Mucosa of rectum (tissue), 2 donors: ENCODE results near the gene SNCG.

Source experiments
- H3K27ac ChIP-seq, 2 donors: one replicate each; pipeline ENCODE4 v1.7.0; 2013; ENCODE audit warnings: inconsistent platforms in 2 of 2, low read depth in 2 of 2, low read length in 2 of 2
- H3K27me3 ChIP-seq, 2 donors: one replicate each; pipeline ENCODE4 v1.7.0; 2013; ENCODE audit warnings: low read length in 2 of 2; ENCODE audit not compliant: control insufficient read depth in 2 of 2, insufficient read depth in 2 of 2
- H3K36me3 ChIP-seq, 2 donors: one replicate each; pipeline ENCODE4 v1.7.0; 2013; ENCODE audit warnings: low read length in 2 of 2; ENCODE audit not compliant: control insufficient read depth in 2 of 2, insufficient read depth in 2 of 2
- H3K4me1 ChIP-seq, 2 donors: one replicate each; pipeline ENCODE4 v1.7.0; 2013; ENCODE audit warnings: low read length in 2 of 2, mild to moderate bottlenecking in 1 of 2; ENCODE audit not compliant: control insufficient read depth in 2 of 2, insufficient read depth in 2 of 2
- H3K4me3 ChIP-seq, 2 donors: one replicate each; pipeline ENCODE4 v1.7.0; 2013; ENCODE audit warnings: low read length in 2 of 2
- H3K9ac ChIP-seq, 2 donors: one replicate each; pipeline ENCODE4 v1.7.0; 2013; ENCODE audit warnings: low read length in 2 of 2, low read depth in 1 of 2, mild to moderate bottlenecking in 1 of 2
- H3K9me3 ChIP-seq, 2 donors: one replicate each; pipeline ENCODE4 v1.7.0; 2013; ENCODE audit warnings: low read length in 2 of 2; ENCODE audit not compliant: control insufficient read depth in 2 of 2
- donor health status: healthy.
- donor health status: Normal muscosa, but diverticular disease.

The SNCG gene

DNA sequence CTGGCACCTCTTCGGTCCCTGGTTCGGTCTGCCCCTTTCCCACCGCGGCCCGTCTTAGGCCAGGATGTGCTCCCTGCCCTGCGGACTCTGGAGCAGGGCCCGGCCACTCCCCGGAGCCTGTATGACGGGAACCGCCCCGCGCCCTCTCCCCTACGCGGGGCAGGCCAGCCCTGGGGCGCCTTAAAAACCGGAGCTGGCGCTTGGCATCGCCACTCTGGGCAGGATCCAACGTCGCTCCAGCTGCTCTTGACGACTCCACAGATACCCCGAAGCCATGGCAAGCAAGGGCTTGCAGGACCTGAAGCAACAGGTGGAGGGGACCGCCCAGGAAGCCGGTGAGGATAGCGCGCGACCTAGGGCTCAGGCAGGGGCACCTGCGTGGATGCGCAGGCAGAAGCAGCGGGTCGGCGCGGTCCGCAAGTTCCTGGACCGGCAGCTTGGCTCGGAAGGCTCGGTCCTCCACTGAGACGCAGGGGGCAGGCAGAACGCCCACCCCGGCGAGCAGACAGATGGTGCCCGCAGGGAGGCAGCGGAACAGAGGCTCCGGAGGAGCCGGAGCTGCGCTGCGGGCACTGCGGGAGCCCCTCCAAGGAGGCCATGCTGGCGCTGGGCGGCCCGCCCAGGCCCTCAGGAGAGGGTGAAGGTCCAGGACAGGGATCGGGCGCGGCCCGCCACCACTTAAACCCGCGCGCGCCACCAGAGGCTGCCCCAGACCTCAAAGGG is 10.0 kb downstream of the SNCG start, which contains the start of gene ADIRF:
TSS of gene ADIRF (plus strand) at position 212 of the 723 bp plus-strand sequence. CDS start at position 275, 63 bp downstream.
- Histone ChIP-seq H3K9ac (peak within 1 kb of the TSS; percentile 76 to 92), H3K4me3 (peak within 1 kb of the TSS; percentile 74 to 76), H3K27ac (peak within 1 kb of the TSS; percentile 62 to 89), H3K9me3 (no peaks in the 10 kb centered on the region), H3K4me1 (peaks cover 42 to 52% of the 10 kb centered on the region in 2 donors), H3K36me3 (no peaks in the 10 kb centered on the region), H3K27me3 (no peaks in the 10 kb centered on the region)

DNA sequence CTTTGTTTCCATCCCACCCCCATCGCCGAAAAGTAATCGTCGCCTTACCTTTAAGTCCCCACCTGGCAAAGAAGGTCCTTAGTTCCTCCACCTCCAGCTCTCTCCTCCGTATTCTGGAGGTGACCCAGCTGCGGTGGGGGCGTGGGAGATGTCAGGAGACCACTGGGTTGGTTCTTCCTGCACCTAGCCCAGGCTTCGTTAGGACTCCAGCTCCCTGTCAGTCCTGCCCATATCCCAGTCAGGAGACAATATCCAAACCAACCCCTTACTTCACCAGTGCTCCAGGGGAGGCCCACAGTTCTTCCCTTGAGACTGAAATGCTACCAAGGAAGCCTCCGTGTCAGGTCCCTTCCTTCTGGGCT is 10.6 kb downstream of the SNCG start:
- Histone ChIP-seq H3K27me3 (no peaks in the 10 kb centered on the region), H3K9me3 (no peaks in the 10 kb centered on the region), H3K9ac (peak overlapping the region; percentile 76 to 92), H3K27ac (peak overlapping the region; percentile 62 to 89), H3K36me3 (no peaks in the 10 kb centered on the region), H3K4me3 (peak overlapping the region; percentile 74 to 76), H3K4me1 (peaks cover 42 to 52% of the 10 kb centered on the region in 2 donors)

DNA sequence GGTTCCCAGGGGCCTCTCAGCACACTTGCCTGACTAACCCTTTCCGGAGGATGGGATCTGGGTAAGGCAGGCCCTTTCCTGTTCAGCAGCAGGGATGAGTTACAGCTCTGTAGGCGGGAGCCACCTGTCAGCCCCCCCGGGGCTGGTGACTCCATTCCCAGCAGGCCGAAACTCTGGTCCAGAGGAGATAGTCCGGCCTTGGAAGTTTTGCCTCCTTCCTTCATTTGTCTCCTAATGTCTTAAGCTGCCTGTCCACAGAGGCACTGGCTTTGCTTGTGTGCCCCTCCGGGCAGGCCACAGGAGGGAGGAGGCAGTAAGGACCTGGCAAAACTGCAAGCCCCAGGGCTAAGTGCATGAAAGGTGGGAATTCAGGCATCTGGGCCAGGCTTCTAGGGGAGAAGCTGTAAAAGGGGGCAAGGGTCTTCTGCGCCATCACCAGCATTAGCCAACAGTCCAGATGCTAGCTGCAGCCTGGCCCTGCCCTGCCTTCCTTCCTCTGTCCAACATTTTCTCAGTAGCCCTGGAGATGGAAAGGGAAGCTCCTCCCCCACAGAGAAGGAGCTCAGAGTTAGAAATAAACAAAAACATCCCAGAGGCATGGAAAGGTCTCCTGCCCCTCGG is 11.1 kb downstream of the SNCG start:
- Histone ChIP-seq H3K9ac (peak overlapping the region; percentile 76 to 92), H3K4me3 (peak overlapping the region; percentile 74 to 76), H3K36me3 (no peaks in the 10 kb centered on the region), H3K27me3 (no peaks in the 10 kb centered on the region), H3K4me1 (peaks cover 42 to 52% of the 10 kb centered on the region in 2 donors), H3K9me3 (no peaks in the 10 kb centered on the region), H3K27ac (peak overlapping the region; percentile 87 to 89)

DNA sequence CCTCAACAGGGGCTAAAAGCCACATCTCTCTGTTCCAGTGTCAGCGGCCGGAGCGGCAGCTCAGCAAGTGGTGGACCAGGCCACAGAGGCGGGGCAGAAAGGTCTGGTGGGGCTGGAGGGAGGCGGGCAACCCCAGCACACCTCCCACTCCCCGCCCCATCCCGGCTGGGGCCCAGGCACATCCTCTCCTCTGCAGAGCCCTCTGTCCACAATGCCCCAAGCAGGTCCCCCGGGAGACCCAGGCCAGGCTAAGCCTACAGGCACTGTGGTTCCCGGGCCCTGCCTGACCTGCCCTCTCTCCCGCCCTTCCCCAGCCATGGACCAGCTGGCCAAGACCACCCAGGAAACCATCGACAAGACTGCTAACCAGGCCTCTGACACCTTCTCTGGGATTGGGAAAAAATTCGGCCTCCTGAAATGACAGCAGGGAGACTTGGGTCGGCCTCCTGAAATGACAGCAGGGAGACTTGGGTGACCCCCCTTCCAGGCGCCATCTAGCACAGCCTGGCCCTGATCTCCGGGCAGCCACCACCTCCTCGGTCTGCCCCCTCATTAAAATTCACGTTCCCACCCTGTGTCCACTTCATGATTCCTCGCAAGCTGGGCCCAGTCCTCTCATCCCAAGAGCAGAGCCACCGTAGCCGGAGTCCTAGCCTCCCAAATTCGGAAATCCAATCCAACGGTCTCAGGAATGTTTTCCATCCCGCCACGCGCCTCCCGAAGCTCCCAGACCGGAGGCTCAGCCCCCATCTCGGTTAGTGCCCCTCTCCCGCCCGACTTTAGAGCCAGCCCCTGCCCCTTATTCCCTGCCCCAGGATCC is 12.0 kb downstream of the SNCG start:
- Histone ChIP-seq H3K9ac (peak overlapping the region; percentile 76 to 92), H3K4me1 (peaks cover 42 to 52% of the 10 kb centered on the region in 2 donors), H3K36me3 (no peaks in the 10 kb centered on the region), H3K9me3 (no peaks in the 10 kb centered on the region), H3K27ac (peak overlapping the region; percentile 87 to 89), H3K27me3 (no peaks in the 10 kb centered on the region), H3K4me3 (peak overlapping the region; percentile 74 to 76)

DNA sequence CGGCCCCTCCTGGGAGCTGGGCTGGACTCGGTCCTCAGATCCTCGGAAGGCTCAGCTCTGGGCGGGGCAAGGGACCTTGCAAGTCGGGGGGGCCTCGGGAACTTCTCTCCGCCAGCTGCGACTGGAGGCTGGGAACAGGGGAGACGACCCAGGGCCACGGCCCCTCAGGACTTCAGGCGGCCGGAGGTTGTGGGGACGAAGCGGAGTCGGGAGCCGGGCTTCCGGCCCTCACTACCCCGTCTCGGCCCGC is 12.5 kb downstream of the SNCG start:
- H3K27ac ChIP-seq: peak overlapping the region; percentile 87 to 89
- H3K36me3 ChIP-seq: no peaks in the 10 kb centered on the region
- H3K4me3 ChIP-seq: peak overlapping the region; percentile 73 to 76
- no peaks in the 10 kb centered on the region for H3K9me3 ChIP-seq
- peaks cover 42 to 52% of the 10 kb centered on the region in 2 donors for H3K4me1 ChIP-seq
- peak overlapping the region; percentile 76 to 92 for H3K9ac ChIP-seq
- H3K27me3 ChIP-seq: no peaks in the 10 kb centered on the region

DNA sequence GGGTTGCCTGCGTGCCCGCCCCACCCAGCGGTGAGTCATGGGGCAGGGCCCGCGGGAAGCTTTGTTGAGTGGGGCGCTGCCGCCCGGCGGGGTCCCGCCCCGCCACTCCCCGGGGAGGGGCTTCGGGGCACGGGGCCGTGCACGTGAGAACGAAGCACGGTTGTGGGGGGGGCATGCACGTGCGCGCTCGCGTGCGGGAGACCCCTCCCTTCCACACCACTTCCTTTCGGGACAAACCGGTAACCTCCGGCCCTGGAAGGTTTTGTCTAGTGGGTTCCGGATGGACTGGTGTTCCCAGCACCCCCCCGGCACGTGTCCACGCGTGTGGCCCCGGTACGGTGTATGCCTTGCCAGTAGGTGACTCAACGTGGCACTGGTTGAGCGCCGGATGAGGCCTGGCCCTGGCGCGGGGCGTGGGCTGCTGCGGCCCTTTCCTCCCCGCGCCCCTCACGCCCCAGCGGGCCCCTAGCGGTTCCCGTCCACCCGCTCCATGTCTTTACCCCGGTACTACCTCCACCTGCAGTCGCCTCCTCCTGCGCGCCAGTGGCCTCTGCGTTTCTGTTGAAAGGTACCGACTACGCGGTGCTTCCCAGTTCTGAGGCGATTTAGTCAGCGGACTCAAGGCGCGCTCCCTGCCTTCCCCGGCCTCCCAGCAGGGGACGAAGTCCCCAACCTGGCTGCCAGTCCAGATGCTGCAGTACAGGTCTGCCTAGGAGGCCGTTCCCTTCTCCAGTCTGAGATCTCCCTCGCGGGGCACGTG is 13.0 kb downstream of the SNCG start:
- Histone ChIP-seq H3K36me3 (no peaks in the 10 kb centered on the region), H3K9me3 (no peaks in the 10 kb centered on the region), H3K4me3 (peak overlapping the region; percentile 73 to 76), H3K27me3 (no peaks in the 10 kb centered on the region), H3K4me1 (peaks cover 42 to 52% of the 10 kb centered on the region in 2 donors), H3K27ac (peak overlapping the region; percentile 87 to 89), H3K9ac (peak overlapping the region; percentile 76 to 92)

DNA sequence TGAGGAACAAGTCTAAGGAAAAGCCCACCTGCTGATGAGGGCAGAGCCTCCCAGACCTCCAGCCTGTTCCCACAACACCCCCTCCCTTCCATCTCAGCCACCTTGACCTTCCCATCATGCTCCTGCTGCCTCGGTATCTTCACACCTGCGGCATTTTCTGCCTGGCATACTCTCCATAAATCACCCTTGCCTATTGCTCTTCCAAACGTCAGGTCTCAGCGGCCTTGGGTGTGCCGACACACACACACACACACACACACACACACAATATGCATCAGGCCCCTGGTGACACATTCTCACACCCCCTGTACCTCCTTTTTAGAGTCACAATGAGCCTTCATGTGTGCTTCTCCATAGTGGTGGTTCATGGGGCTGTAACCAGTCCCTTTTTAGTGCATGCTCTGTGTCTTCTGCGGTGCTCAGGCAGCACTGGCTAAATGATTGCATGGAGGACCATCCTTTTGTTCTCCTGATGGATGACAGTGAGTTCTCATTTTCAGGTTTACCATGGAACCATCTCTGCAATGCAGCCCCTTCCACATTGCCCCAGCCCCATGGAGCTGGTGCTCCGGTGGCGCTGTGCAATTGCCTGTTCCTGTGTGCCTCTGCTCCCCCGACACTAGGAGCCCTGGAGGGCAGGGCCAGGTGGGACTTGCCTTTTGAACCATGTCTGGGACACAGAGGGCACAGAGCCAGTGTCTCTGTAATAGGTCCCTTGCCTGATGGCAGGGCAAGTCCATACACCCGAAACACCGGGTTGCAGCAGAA is 14.4 kb downstream of the SNCG start:
- Histone ChIP-seq H3K9me3 (no peaks in the 10 kb centered on the region), H3K4me3 (no peak overlapping the region), H3K9ac (no peak overlapping the region), H3K27me3 (no peaks in the 10 kb centered on the region), H3K4me1 (peaks cover 31 to 39% of the 10 kb centered on the region in 2 donors), H3K27ac (no peak overlapping the region), H3K36me3 (no peaks in the 10 kb centered on the region)

DNA sequence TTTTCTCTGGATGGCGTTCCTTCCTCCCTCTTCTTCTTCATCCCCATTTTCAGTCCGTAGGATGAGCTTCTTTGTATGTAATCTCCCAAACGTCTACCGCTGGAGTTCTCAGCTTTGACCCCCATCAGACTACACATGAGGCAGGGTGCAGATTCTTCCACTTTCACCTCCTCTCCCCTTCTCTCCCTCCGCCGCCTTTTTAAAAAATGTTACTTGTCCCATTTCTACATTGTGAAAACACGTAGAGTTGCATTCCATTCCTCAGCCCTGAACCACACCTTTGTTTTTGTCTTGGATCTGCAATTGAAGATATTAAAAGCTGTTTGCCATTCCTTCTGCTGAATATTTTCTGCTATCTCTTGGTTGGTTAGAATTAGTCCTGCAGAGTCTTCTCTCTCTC is 16.1 kb downstream of the SNCG start:
- Histone ChIP-seq H3K4me3 (no peak overlapping the region), H3K27me3 (no peaks in the 10 kb centered on the region), H3K4me1 (peaks cover 18 to 26% of the 10 kb centered on the region in 2 donors), H3K36me3 (no peaks in the 10 kb centered on the region), H3K27ac (no peak overlapping the region), H3K9ac (no peak overlapping the region), H3K9me3 (no peaks in the 10 kb centered on the region)

DNA sequence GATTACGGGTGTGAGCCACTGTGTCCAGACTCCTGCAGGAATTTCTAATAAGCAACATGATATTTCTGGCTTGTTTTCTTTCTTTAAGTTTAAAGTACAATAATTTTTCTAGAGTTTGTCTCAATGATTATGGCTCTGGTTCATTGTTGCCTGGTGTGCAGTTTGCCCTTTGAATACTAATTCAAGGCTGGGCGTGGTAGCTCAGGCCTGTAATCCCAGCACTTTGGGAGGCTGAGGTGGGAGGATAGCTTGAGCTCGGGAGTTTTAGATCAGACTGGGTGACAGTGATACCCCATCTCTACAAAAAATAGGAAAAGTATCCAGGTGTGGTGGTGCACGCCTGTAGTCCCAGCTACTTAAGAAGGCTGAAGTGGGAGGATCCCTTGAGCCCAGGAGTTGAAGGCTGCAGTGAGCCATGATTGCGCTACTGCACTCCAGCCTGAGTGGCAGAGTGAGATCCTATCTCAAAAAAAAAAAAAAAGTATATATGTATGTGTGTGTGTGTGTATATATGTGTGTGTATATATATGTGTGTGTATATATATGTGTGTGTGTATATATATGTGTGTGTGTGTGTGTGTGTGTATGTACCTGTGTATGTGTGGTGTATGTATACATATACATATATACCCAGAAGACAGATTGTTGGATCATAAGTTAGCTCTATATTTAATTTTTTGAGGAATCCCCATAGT is 18.1 kb downstream of the SNCG start:
- Histone ChIP-seq H3K36me3 (no peaks in the 10 kb centered on the region), H3K9ac (no peak overlapping the region), H3K9me3 (no peaks in the 10 kb centered on the region), H3K4me1 (peaks cover 12 to 19% of the 10 kb centered on the region in 2 donors), H3K4me3 (no peak overlapping the region), H3K27ac (peak overlapping the region in 1 of 2 donors; percentile 9), H3K27me3 (no peaks in the 10 kb centered on the region)
